IPS DF 4.7 (cell line): Measurements from ENCODE around the gene SLC22A14.

Source experiments
- DNase-seq: peaks from one replicate; pipeline ENCODE4 v3.0.0-alpha.2; 2013; ENCODE audit warnings: low spot score; ENCODE audit errors: extremely low read depth

SLC22A14 gene

DNA sequence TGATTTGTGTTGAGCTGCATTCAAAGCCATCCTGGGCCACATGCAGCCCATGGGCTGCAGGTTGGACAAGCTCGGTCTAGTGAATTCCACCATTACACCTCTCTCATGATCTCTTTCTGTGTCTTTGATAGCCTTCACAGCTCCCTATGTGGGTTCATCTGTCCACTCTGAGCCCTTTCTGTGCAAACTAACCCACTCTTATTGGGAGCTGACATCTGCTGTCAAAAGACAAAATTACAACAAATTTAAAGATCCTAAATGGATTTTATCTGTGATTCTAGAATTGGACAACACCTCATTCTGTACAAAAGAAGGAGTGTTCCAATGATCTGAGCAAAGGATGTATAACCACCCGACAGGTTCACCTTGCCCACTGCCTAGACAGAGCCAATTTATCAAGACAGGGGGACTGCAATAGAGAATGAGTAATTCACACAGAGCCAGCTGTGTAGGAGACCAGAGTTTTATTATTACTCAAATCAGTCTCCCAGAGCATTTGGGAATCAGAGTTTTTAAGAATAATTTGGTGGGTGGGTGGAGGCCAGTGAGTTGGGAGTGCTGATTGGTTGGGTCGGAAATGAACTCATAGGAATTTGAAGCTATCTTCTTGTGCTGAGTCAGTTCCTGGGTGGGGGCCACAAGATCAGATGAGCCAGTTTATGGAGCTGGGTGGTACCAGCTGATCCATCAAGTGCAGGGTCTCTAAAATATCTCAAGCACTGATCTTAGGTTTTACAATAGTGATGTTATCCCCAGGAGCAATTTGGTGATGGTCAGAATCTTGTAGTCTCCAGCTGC, 61.9 kb downstream of the SLC22A14 start:
- no peak for DNase-seq

DNA sequence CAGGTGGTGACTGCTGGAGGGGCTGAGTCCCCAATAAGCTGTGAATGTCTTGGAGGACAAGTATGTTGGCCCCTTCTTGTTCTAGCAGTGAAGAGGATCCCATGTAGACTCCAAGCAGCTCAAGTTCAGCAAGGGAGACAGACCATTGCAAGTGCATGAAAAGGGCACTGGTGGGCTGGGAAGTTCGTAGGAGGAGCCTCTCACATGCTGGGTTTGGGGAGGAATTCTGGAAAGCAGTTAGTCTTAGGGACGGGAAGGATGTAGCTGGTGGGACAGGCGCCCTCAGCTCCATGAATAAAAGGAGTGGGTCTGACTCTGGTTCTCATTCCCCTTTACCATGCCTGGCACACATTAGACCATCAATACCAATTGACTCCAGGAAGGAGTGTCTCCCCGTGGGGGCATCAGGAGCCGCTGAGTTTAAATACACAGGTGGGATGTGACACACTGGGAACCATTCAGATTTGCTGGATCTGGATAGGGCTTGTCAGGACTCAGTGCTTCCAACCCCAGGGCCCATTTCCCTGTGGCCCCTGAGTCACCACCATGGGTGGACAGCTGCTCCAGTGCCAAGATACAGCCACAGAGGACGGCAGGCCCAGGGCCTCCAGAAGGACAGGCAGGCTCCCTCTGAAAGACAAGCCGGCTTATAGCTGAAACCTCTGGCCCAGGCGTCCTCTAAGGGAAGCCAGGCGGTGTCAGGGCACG, 63.9 kb downstream of the SLC22A14 start:
- DNase-seq: no peak

- DNase-seq: peak; percentile 14
Measured at GRCh38 chr3:38346587-38347410, 64.7 kb downstream of the SLC22A14 start, which contains the start of gene XYLB. XYLB (plus strand) TSS chr3:38346785; CDS start chr3:38346869, 84 bp downstream.

DNA sequence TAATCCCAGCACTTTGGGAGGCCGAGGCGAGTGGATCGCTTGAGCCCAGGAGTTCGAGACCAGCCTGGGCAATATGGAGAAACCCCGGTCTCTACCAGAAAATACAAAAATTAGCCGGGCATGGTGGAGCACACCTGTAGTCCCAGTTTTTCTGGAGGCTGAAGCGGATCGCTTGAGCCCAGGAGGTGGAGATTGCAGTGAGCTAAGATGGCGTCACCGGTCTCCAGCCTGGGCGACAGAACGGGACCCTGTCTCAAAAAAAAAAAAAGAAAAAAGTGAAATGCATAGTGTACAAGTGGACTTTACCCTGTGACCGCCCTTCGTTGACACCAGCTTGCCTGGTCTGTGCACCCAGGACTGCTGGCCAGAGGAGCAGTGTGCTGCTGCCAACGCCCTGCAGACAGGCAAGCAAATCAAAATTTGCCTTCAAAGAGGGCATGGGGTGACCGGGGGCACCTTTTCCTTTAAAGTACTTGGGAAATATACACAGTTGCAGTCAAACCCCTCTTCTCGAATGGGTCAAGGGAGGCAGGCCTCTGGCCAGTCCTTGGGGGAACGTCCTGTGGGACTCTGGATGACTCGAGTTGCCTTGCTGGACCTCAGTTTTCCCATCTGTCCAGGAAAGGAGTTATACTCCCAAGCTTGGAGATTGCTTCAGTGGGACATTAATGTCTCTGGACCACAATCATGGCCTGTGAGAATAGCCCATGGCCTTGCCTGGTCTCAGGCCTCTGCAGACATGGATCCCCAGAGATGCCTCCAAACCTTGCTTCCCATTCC, 65.5 kb downstream of the SLC22A14 start:
- no peak for DNase-seq

DNA sequence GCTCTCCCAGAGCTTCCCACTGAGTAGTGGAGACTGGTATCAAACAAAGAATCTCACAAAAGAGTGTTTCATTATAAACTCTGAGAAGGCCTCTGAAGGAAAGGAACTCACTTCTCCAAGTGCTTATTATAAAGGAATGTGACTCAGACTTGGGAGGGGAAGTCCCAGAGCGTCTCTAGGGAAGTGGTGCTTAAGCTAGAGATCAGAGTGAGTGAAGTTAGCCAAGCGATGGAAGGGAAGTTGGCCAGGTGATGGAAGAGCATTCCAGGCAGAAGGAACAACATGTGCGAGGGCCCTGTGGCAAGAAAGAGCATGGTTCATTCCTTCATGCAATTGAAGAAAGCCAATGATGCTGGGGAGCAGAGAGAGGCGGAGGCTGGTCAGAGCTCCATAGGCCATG, 66.8 kb downstream of the SLC22A14 start:
- DNase-seq: no peak

- DNase-seq: no peak
Measured at GRCh38 chr3:38349684-38350359, 67.7 kb downstream of the SLC22A14 start.

GRCh38 chr3:38353151-38353550, 71.1 kb downstream of the SLC22A14 start:
- no peak for DNase-seq

GRCh38 chr3:38354588-38355330, 72.7 kb downstream of the SLC22A14 start:
- no peak for DNase-seq

DNA sequence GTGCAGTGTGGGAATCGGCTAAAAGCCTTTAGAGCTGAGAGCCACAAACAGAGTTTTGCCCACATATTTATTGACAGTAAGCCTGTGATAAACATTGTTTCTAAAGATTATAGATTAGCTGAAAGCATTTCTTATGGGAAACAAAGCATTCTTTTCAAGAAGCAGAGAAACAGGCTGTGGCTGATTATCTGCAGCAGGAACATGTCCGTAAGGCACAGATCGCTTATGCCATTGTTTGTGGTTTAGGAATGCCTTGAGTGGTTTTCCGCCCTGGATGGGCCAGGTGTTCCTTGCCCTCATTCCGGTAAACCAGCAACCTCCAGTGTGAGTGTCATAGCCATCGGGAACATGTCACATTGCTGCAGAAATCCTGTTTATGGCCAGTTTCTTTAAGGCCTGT, 76.9 kb downstream of the SLC22A14 start:
- DNase-seq: no peak

GRCh38 chr3:38360345-38360744, 78.3 kb downstream of the SLC22A14 start:
- no peak for DNase-seq

DNA sequence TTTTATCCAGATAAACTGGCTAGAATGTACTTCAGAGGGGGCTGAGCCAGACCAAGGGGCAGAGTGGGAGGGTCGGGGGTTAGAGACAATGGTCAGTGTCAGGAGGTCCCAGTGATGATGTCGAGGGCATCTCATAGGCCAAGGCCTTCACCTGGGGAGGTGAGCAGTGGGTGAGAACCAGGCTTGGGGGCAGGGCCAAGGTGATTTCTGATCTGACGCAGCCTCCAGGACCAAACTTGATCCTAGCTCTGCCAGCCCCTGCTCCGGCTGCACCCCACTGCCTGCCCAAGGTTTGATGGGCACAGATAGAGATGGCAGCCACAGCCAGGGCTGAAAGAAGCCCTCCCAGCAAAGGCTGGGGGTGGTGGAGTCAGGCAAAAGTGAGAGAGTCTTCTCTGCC, 79.4 kb downstream of the SLC22A14 start:
- no peak for DNase-seq

GRCh38 chr3:38362825-38363224, 80.7 kb downstream of the SLC22A14 start:
- DNase-seq: no peak

DNA sequence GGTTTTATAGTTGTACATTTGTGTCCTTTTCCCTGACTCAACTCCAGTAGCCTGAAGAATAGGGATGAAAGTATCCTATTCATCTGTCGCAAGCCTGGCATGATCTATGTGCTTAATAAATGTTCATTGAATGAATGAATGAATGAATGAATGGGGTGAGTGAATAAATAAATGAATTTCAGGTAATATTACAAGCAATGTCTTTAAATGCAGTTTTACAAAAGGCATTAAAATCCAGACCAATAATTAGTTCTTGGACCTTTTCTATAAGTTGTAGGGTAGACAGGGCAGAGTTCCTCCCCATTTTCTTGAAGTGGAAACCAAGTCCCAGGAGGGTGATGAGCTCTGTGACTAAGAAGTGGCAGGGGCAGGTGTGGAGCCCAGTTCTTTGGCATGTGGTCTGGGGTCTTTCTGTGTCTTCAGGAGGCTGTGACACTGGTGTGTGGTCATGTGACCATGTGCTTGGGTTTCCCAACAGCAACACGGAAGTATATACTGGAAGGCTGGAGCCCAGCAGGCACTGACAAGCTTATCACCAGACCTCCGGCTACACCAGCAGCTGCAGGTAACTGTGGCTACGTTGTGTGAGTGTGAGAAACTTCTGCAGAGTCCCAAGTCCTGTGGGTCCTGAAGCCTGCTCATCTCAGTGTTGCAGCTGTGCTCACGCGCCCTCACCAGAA, 82.8 kb downstream of the SLC22A14 start:
- no peak for DNase-seq

GRCh38 chr3:38365469-38366062, 83.5 kb downstream of the SLC22A14 start:
- DNase-seq: no peak

GRCh38 chr3:38366082-38366481, 84.0 kb downstream of the SLC22A14 start:
- DNase-seq: no peak

- DNase-seq: no peak
Measured at GRCh38 chr3:38367779-38368178, 85.7 kb downstream of the SLC22A14 start.
